CD4-positive, alpha-beta T cell treated with Interleukin-17A for 1 hour (primary cell): ENCODE measurements around the gene OR10K1.
"Not testable (repeated sequence)": the region's sequence is repeated elsewhere in the genome, so short reads cannot be mapped to it uniquely, and the experiment has no call there.

Source experiments
- DNase-seq: peaks from one replicate; pipeline ENCODE4 v3.0.0-alpha.2; 2020

The OR10K1 gene, protein sequence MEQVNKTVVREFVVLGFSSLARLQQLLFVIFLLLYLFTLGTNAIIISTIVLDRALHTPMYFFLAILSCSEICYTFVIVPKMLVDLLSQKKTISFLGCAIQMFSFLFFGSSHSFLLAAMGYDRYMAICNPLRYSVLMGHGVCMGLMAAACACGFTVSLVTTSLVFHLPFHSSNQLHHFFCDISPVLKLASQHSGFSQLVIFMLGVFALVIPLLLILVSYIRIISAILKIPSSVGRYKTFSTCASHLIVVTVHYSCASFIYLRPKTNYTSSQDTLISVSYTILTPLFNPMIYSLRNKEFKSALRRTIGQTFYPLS

DNA sequence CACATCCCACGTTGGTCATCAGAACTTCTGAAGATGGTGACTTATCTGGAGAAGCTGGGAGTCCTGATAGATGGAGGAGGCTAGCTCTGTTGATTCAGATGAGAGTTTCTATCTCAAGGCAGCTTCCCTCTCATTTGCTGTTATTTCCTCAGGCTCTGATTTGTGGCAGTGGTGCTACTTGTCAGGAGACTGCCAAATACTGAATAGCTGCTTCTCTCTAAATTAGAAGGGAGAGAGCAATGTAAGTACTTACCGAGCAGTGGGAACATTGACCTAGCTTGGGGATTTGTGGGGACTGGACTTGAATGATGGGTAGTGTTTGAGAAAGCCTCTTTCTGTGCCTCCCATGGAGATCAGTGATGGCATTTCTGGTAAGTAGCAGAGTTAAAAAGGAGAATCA lies at the start of gene OR10K1:
Gene OR10K1 (plus strand): TSS at position 301 of the 400 bp plus-strand sequence. CDS start 3,728 bp downstream, outside the sequence.
- DNase-seq, result no peak

DNA sequence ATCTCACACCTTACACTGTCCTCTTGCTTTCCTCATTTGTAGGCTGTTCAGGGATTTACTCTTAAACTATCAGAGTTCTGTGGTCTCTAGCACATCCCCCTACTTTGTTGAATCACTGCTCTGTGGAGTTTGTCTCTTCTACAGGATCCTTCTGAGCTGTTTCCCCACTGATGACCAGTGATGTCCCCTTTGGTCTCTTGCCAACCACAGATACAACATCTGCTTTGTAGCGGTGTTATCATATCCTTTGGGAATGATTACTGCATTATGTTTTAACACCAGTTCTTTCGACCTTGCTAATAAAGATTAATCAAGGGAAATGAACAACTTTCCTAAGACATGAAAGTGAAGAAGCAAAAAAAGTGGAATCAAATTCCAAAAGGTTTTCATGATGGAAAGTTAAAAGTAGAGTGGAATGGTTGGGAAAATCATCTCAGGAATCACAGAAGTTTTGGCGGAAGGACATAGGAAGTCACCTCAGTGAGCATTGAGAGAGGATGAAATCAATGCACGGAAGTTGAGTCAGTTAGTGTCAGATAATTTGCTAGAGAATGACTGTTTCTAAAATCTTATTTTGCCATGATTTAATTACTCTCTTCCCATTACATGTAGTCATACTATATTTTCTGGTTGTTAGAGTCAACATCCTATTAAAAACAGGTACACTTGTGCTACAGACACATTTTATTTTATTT lies 46.8 kb upstream of the OR10K1 start:
- no peak for DNase-seq

DNA sequence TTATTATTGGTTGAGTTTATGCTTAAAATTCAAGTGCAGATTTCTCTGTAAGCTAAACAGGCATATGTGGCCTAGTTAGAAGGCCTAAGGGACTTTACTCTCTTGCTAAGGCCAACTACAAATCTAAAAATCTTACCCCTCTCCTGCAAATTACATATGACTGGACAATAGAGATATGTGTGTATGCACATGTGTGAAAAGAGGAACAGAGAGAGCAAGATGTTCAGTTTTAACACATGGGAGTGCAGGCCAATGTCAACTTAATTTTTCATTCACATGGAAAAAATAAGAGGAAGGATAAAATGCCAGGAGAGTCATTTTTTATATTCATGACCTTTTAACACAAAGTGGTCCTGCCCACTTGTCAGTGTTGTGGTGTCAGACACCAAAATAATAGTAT lies 44.0 kb upstream of the OR10K1 start:
- no peak for DNase-seq

- no peak for DNase-seq
Observed at GRCh38 chr1:158422212-158422611, 39.4 kb upstream of the OR10K1 start.

DNA sequence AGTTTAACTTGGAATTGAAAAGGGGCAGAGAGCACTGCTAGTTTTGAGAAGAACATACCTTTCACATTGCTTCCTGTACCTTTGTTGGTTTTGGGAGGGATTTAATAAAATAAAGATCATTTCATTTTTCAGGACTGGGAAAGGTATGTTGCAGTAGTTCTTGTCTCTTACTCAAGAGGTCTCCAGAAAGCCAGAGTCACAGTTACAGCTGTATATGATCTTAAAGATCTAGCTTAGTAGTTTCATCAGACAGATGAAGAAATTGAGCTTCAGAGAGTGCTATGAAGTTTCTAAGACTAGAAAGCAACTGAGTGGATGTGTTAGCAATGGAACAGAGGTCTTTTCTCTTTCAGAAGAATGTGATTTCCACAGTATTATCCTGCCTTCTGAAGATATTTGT lies 36.6 kb upstream of the OR10K1 start:
- no peak for DNase-seq

GRCh38 chr1:158426137-158426536 lies 35.5 kb upstream of the OR10K1 start, which contains the start of gene OR10K2:
Gene OR10K2 (minus strand): TSS chr1:158426237. CDS start chr1:158420866, 5,371 bp downstream.
- DNase-seq, result no peak

DNA sequence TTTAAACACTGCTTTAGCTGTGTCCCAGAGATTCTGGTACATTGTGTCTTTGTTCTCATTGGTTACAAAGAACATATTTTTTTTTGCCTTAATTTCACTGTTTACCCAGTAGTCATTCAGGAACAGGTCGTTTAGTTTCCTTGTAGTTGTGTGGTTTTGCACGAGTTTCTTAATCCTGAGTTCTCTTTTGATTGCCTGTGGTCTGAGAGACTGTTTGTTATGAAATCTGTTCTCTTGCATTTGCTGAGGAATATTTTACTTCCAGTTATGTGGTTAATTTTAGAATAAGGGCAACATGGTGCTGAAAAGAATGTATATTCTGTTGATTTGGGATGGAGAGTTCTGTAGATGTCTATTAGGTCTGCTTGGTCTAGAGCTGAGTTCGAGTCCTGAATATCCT lies 31.5 kb upstream of the OR10K1 start:
- DNase-seq, result not testable (repeated sequence)

DNA sequence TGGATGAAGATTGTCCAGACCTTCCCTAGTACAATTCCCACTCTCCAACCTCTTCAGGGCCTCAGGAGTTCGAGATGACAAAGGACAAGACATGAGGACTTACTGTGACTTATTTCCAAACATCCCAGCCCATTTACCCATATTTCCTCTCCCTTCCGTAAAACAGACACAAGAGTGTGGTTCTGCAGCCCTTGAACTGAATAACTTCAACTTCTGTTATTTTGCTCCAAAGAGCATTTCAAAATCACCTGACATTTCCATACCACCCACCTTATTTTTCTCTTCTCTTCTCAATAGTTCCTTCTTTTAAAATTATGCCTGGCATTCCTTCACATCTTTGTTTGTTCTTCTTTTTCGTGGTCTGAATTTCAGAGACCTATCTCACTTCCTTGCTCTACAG lies 26.9 kb upstream of the OR10K1 start:
- DNase-seq, result no peak

- no peak for DNase-seq
Observed at GRCh38 chr1:158445376-158445775, 16.3 kb upstream of the OR10K1 start.

- no peak for DNase-seq
Observed at GRCh38 chr1:158454537-158454936, 7.1 kb upstream of the OR10K1 start.

GRCh38 chr1:158457246-158457645 lies 4.4 kb upstream of the OR10K1 start:
- DNase-seq, result no peak

- DNase-seq, result no peak
Observed at GRCh38 chr1:158458263-158458662, 3.4 kb upstream of the OR10K1 start.

DNA sequence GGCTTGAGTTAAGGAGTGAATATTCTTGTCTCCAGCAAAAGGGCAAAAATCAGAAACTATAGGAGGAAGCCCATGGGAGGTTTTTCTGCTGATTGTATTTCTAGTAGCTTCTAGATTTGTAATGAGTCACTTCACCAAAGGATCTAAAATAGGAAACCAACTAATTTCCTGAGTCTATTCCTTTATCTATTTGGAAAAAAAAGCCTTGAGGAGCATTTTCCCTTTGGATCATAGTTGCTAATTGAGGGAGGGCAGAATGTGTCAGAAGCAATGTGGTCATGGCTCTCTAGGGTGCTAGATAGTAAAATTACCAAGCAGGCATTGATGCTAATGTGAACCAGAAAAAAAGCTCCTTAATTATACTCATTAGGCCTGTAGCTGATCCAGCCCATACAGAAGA lies 10.3 kb downstream of the OR10K1 start, which contains the start of gene OR10R2:
Gene OR10R2 (plus strand): TSS at position 301 of the 400 bp plus-strand sequence. CDS start 106 bp downstream, outside the sequence.
- DNase-seq, result no peak

GRCh38 chr1:158485455-158485854 lies 23.8 kb downstream of the OR10K1 start:
- no peak for DNase-seq

GRCh38 chr1:158491316-158491715 lies 29.7 kb downstream of the OR10K1 start:
- DNase-seq, result no peak

GRCh38 chr1:158493054-158493453 lies 31.4 kb downstream of the OR10K1 start:
- no peak for DNase-seq

GRCh38 chr1:158494796-158495195 lies 33.2 kb downstream of the OR10K1 start:
- no peak for DNase-seq

DNA sequence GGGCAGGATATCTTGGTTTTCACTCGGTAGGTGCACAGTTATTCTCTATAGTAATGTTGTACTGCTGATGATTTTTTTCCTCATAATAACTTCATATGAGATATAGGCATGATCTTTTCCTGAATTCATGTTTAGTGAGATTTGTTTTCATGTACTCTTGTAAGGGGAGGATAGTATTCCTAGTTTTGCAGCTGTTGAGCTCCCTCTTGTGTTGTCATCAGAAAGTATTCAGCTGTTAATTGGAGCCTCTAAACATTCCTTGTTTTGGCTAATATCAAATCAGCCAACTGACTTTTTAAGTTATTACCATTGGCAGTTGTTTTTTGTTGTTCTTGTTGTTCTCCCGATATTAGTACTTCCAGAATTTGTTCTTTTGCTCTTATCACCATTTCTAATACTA lies 34.7 kb downstream of the OR10K1 start:
- DNase-seq, result no peak

DNA sequence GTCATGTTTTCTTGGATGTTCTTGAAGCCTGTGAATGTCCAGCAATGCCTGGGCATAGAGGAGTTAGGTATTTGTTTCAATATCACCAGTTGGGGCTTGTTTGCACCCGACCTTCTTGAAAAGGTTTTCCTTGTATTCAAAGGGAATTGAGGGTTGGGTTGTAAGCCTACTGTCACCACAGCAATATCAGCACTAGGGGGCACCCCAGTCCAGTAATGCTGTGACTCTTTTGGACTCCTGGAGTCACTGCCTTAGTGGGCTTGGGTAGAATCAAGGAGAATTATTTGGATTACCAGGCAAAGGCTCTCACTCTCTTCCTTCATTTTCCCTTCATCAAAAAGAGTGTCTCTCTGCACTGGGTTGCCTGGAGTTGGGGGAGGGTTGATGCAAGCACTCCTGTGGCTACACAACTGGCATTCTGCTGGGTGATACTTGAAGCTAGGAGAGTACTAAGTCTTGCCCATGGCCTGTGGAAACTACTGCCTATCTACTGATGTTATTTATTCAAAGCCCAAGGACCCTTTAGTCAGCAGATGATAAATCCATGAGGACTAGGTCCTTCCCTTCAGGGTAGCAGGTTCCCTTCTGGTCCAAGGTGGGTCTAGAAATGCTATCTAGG lies 44.8 kb downstream of the OR10K1 start:
- peak; percentile 53 for DNase-seq

- no peak for DNase-seq
Observed at GRCh38 chr1:158507511-158507910, 45.9 kb downstream of the OR10K1 start.

GRCh38 chr1:158509471-158510156 lies 48.0 kb downstream of the OR10K1 start:
- DNase-seq, result no peak

GRCh38 chr1:158516966-158517365 lies 55.3 kb downstream of the OR10K1 start:
- no peak for DNase-seq
